AG04449 (cell line): ENCODE results near the gene POLR2M.

Source experiments
- CTCF ChIA-PET: fragments of 350-600 bp; formaldehyde crosslinking; extraction: SDS; loops from one replicate; lab custom pipeline; 2021; ENCODE audit warnings: antibody characterized with exemption; lab: Yijun Ruan, JAX
- POLR2A ChIA-PET: fragments of 400-600, 350-600 bp; formaldehyde crosslinking; extraction: SDS; loops from one replicate; lab custom pipeline; 2020; ENCODE audit warnings: antibody characterized with exemption, inconsistent platforms; lab: Yijun Ruan, JAX
- DNase-seq: peaks from one replicate; pipeline ENCODE4 v3.0.0-alpha.2; 2010; ENCODE audit warnings: low read depth, low spot score
- H3K4me3 ChIP-seq: 2 replicates; pipeline ENCODE4 v1.5.1; 2011; ENCODE audit warnings: low read depth, mild to moderate bottlenecking, control low read depth, low read length
- CTCF ChIP-seq: IDR thresholded peaks from one replicate; pipeline ENCODE4 v1.5.1; 2011; ENCODE audit warnings: mild to moderate bottlenecking, moderate library complexity, low read length, control low read depth, inconsistent platforms; ENCODE audit not compliant: insufficient read depth; ENCODE audit errors: missing control alignments

Gene POLR2M

DNA sequence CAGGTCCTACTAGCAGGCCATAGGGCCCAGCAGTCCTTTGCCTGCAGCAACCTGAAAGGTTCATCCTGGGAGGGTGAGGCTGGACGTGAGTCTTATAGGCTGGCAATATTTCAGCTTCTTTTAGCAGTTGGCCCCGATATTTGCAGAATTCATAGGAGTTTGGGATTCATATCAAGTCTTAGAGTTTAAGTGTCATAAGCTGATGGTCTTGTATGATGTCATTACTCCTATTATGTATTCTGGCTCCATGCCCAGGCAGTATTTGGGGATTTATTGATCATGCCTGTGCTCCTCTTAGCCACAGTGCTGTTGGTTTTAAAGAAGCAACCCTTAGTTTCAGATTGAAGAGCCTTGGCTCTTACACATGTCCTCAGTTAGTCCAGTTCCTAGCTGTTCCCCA is 41.3 kb upstream of the POLR2M start:
- no peak overlapping the region for H3K4me3 ChIP-seq
- POLR2A ChIA-PET: interaction anchor here (1.2 kb wide), 1 partner anchor 42 kb away, joined by 5 read pairs; the partner anchor contains the start of gene POLR2M
- DNase-seq: no peak
- CTCF ChIA-PET: interaction anchor here (0.9 to 7.7 kb wide), 7 partner anchors 10 to 405 kb away, joined by 3 to 112 read pairs (median 8); partner anchors contain the start of gene POLR2M
- TF ChIP-seq CTCF: no peak

DNA sequence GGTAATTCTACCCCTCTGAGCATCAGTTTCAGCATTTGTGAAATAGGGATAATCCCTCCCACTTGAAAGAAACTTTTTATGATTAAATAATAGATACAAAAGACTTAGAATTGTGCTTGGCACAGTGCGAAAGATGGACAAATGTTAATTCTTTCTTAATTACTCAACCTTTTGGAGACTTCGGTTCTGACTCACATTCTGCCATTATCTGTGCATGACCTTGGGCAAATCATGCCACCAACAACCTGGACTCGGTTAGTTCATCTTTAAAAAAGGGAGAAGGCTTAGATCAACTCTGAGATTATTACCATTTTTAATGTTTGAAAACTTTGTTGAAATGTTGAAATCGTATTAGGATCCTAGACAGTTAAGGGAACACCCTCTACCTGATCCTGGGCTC is 40.6 kb upstream of the POLR2M start:
- ChIA-PET POLR2A (interaction anchor here (1.2 kb wide), 1 partner anchor 41 kb away, joined by 5 read pairs; the partner anchor contains the start of gene POLR2M), CTCF (interaction anchor here (1.2 to 7.7 kb wide), 5 partner anchors 11 to 404 kb away, joined by 3 to 112 read pairs (median 8); partner anchors contain the start of gene POLR2M)
- no peak overlapping the region for H3K4me3 ChIP-seq
- no peak for DNase-seq
- TF ChIP-seq CTCF: no peak

- peak; percentile 51 for TF ChIP-seq CTCF
- CTCF ChIA-PET: interaction anchor here (0.7 to 7.7 kb wide), 19 partner anchors 9 to 516 kb away, joined by 3 to 112 read pairs (median 4); partner anchors contain the start of genes ALDH1A2 and POLR2M
- POLR2A ChIA-PET: no interaction called here
- H3K4me3 ChIP-seq: no peak overlapping the region
- DNase-seq: peak; percentile 21
Measured at GRCh38 chr15:57667171-57667849, 39.2 kb upstream of the POLR2M start.

GRCh38 chr15:57668016-57668415 is 38.5 kb upstream of the POLR2M start:
- no peak for DNase-seq
- CTCF ChIA-PET: interaction anchor here (0.9 to 7.7 kb wide), 15 partner anchors 9 to 403 kb away, joined by 3 to 112 read pairs (median 4); partner anchors contain the start of genes ALDH1A2 and POLR2M
- no peak for TF ChIP-seq CTCF
- H3K4me3 ChIP-seq: no peak overlapping the region
- POLR2A ChIA-PET: no interaction called here

GRCh38 chr15:57671636-57672035 is 34.9 kb upstream of the POLR2M start:
- CTCF ChIA-PET: interaction anchor here (1.2 to 7.7 kb wide), 2 partner anchors 191 to 395 kb away, joined by 3 to 112 read pairs; no protein-coding TSS in a partner anchor

More at GRCh38 chr15:57671636-57672035, 34.9 kb upstream of the POLR2M start:
- TF ChIP-seq CTCF: no peak
- no peak for DNase-seq
- POLR2A ChIA-PET: no interaction called here
- no peak overlapping the region for H3K4me3 ChIP-seq
